Keratinocyte (primary cell): ENCODE measurements around the gene PCCA.

Source experiments
- EZH2 ChIP-seq: IDR thresholded peaks from one replicate; pipeline ENCODE4 v1.6.1; 2012; ENCODE audit warnings: inconsistent platforms, mild to moderate bottlenecking, low read length, moderate library complexity
- TF ChIP-seq, protein P1 (sequence below), 3 experiments: IDR thresholded peaks in 1 of 3; conservative IDR thresholded peaks in 1 of 3; optimal IDR thresholded peaks in 1 of 3; 2 replicates in 2 of 3; 3 replicates in 1 of 3; pipeline versions ENCODE3 to v1.5.1; 2011; ENCODE audit warnings: low read length in 3 of 3, mild to moderate bottlenecking in 3 of 3, moderate library complexity in 2 of 3, control low read depth in 1 of 3, inconsistent platforms in 1 of 3; ENCODE audit not compliant: insufficient read depth in 2 of 3; ENCODE audit errors: extremely low read depth in 1 of 3

DNA sequence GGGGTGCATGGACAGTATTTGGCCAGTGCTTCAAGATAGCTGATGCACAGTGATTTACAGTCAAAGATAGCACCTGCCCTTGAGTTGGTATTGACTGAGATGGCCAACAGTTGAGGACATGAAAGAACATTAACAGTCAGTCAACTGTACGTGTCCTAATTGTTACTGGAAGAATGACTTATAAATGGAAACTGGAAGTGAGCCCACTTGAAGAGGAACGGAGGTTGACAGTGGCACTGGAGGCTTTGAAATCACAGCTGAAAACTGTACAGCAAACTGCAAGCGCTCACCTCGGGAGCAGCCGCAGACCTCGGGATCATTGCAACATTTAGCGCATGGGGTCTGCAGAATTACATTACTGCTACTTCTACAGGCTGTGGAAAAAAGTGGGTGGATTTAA is 422.6 kb downstream of the PCCA start:
- TF ChIP-seq, protein P1, sequence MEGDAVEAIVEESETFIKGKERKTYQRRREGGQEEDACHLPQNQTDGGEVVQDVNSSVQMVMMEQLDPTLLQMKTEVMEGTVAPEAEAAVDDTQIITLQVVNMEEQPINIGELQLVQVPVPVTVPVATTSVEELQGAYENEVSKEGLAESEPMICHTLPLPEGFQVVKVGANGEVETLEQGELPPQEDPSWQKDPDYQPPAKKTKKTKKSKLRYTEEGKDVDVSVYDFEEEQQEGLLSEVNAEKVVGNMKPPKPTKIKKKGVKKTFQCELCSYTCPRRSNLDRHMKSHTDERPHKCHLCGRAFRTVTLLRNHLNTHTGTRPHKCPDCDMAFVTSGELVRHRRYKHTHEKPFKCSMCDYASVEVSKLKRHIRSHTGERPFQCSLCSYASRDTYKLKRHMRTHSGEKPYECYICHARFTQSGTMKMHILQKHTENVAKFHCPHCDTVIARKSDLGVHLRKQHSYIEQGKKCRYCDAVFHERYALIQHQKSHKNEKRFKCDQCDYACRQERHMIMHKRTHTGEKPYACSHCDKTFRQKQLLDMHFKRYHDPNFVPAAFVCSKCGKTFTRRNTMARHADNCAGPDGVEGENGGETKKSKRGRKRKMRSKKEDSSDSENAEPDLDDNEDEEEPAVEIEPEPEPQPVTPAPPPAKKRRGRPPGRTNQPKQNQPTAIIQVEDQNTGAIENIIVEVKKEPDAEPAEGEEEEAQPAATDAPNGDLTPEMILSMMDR (optimal IDR thresholded peaks at IDR 0.05 in 1 of 3, IDR thresholded peaks at IDR 0.05 in 1 of 3, conservative IDR thresholded peaks at IDR 0.05 in 1 of 3; ENCODE audit: extremely low read depth in 1 of 3, insufficient read depth in 2 of 3, low read length in 3 of 3): no peak
- TF ChIP-seq EZH2: no peak
